GM12873 (cell line): Measurements from ENCODE around the gene FCN1.

Source experiments
- CTCF ChIP-seq: IDR thresholded peaks from 2 replicates; pipeline ENCODE4 v1.5.1; 2012; ENCODE audit warnings: low read depth, mild to moderate bottlenecking, moderate library complexity, low read length, control low read depth; ENCODE audit not compliant: insufficient read depth; ENCODE audit errors: missing control alignments

The FCN1 gene

GRCh38 chr9:134938346-134939079, 20.8 kb upstream of the FCN1 start:
- TF ChIP-seq CTCF = no peak

- no peak for TF ChIP-seq CTCF
Measured at GRCh38 chr9:134937566-134938345, 20.0 kb upstream of the FCN1 start.

DNA sequence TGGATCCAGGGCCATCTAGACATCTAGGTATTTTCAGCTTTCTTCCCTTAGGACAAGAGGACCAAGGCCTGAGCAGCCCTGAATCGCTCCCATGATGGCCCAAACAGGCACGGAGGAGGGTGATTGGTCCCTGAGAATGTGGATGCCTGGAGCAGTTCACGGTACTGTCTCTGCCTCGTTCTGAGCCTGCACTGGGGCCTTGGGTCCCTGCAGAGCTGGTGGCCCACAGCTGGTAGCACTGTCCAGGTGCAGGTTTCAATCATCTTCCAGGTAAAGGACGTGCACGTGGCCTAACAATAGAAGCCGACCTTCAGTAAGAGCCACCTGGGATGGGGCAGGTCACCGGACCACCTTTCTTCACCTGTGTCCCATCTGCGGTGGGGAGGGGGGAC, 19.4 kb upstream of the FCN1 start:
- no peak for TF ChIP-seq CTCF

GRCh38 chr9:134936346-134937163, 18.8 kb upstream of the FCN1 start:
- no peak for TF ChIP-seq CTCF

- no peak for TF ChIP-seq CTCF
Measured at GRCh38 chr9:134935701-134936345, 18.1 kb upstream of the FCN1 start.

GRCh38 chr9:134935056-134935640, 17.4 kb upstream of the FCN1 start:
- no peak for TF ChIP-seq CTCF
